GM12878 (cell line): ENCODE results near the gene C12orf43. TPM values are rescaled to one million over a fixed set of nuclear protein-coding genes. Genes with fewer than 3 reads are reported as not detected.

Experiments
- ATAC-seq: fragments of 200-7000 bp; cut with Tn5 transposase; 3 replicates; pipeline ENCODE4 v1.9.1; 2020; ENCODE audit warnings: mild to moderate bottlenecking, moderate library complexity
- BruUV-seq: library from RNA; stranded (reverse); fragments of 400-500 nt; replicated peaks from 2 replicates; lab custom pipeline; 2021; lab: Mats Ljungman, UMichigan
- CTCF ChIA-PET: fragments of 300-600 bp; sonication (Branson Sonifier 250); formaldehyde crosslinking; extraction: SDS; loops from one replicate; lab custom pipeline; 2021; ENCODE audit warnings: inconsistent platforms; lab: Yijun Ruan, JAX
- POLR2A ChIA-PET: fragments of 350-600 bp; formaldehyde crosslinking; extraction: SDS; loops from one replicate; lab custom pipeline; 2021; ENCODE audit warnings: inconsistent platforms; lab: Charles Lee
- RAD21 ChIA-PET: fragments of 300-600 bp; sonication (Branson Sonifier 250); formaldehyde crosslinking; loops from one replicate; lab custom pipeline; 2023; ENCODE audit warnings: antibody characterized with exemption; ENCODE audit not compliant: unreplicated experiment; lab: Charles Lee
- SMC1A ChIA-PET: fragments of 300-600 bp; sonication (Branson Sonifier 250); formaldehyde crosslinking; loops from one replicate; lab custom pipeline; 2023; ENCODE audit not compliant: unreplicated experiment, uncharacterized antibody; lab: Charles Lee
- DNase-seq: peaks from one replicate; pipeline ENCODE4 v3.0.0-alpha.2; 2011; ENCODE audit warnings: low read depth, low spot score
- FAIRE-seq: peaks from 3 replicates; lab custom pipeline; 2011; peaks lifted over from hg19 to GRCh38; lab: Jason Lieb, UNC
- H2AFZ ChIP-seq: 2 replicates; pipeline ENCODE4 v1.6.0; 2011; ENCODE audit warnings: low read depth, low read length, control low read depth; ENCODE audit not compliant: control insufficient read depth
- H3K27ac ChIP-seq: 2 replicates; pipeline ENCODE4 v1.5.1; 2011; ENCODE audit warnings: control low read depth; ENCODE audit not compliant: control insufficient read depth, insufficient read depth
- H3K27me3 ChIP-seq, 2 experiments: replicated peaks in 1 of 2; 2 replicates each; pipeline versions ENCODE4 v1.6.0 to v1.6.1; 2011; ENCODE audit warnings: low read length in 1 of 2; ENCODE audit not compliant: control insufficient read depth in 2 of 2, insufficient read depth in 2 of 2
- H3K36me3 ChIP-seq, 2 experiments: 2 replicates each; pipeline ENCODE4 v1.5.1; 2011; ENCODE audit warnings: low read length in 1 of 2; ENCODE audit not compliant: control insufficient read depth in 2 of 2, insufficient read depth in 2 of 2
- H3K4me1 ChIP-seq: 2 replicates; pipeline ENCODE4 v1.6.1; 2011; ENCODE audit warnings: mild to moderate bottlenecking, low read length, moderate library complexity, mixed read lengths; ENCODE audit not compliant: control insufficient read depth, insufficient read depth
- H3K4me2 ChIP-seq: 2 replicates; pipeline ENCODE4 v1.6.0; 2011; ENCODE audit warnings: control low read depth; ENCODE audit not compliant: control insufficient read depth, insufficient read depth
- H3K4me3 ChIP-seq: fragments of 200-600 bp; sonication (generic); 2 replicates; pipeline ENCODE4 v1.5.1; 2016
- H3K79me2 ChIP-seq: 2 replicates; pipeline ENCODE4 v1.6.0; 2011; ENCODE audit warnings: low read length; ENCODE audit not compliant: control insufficient read depth, insufficient read depth
- H3K9ac ChIP-seq: 2 replicates; pipeline ENCODE4 v1.8.0; 2011; ENCODE audit warnings: low read length, control low read depth, mixed read lengths; ENCODE audit not compliant: control insufficient read depth, insufficient read depth
- H3K9me3 ChIP-seq: replicated peaks from 3 replicates; pipeline ENCODE4 v1.5.1; 2011; ENCODE audit warnings: mild to moderate bottlenecking, low read length; ENCODE audit not compliant: control insufficient read depth, insufficient read depth
- H4K20me1 ChIP-seq: 2 replicates; pipeline ENCODE4 v1.6.0; 2011; ENCODE audit not compliant: control insufficient read depth, insufficient read depth
- CBX5 ChIP-seq: sonication (generic); IDR thresholded peaks from 2 replicates; pipeline ENCODE4 v1.6.1; 2016; ENCODE audit warnings: low read depth, moderate library complexity, mild to moderate bottlenecking, inconsistent platforms
- PAX8 ChIP-seq: fragments of 450-650 bp; IDR thresholded peaks from 2 replicates; pipeline ENCODE4 v1.6.1; 2017; ENCODE audit warnings: mild to moderate bottlenecking, moderate library complexity
- POLR2A ChIP-seq: IDR thresholded peaks from 2 replicates; pipeline ENCODE4 v1.6.1; 2011; ENCODE audit warnings: low read depth, mild to moderate bottlenecking, low read length
- SMARCA5 ChIP-seq: fragments of 450-650 bp; IDR thresholded peaks from 2 replicates; pipeline ENCODE4 v1.6.1; 2017; ENCODE audit warnings: mild to moderate bottlenecking
- WGBS: methylation state at CpG from one replicate; pipeline ENCODE4 v1.1.6; 2016; ENCODE audit warnings: low lambda C conversion rate; ENCODE audit not compliant: insufficient replicate concordance, insufficient coverage; ENCODE audit errors: missing lambda C conversion rate; 5-methylcytosine and 5-hydroxymethylcytosine counted together
- in situ Hi-C: fragments of 300-500 bp; cut with MboI; formaldehyde crosslinking; loops from 9 replicates; pipeline ENCODE4 v1.14.3; 2018; ENCODE audit warnings: mixed read lengths
- intact Hi-C: fragments of 100-400 bp; cut with micrococcal nuclease; formaldehyde crosslinking; loops from one replicate; pipeline ENCODE4 v1.14.2; 2022; ENCODE audit not compliant: unreplicated experiment
- polyA plus RNA-seq, 11 experiments: library from polyadenylated mRNA; depleted of rRNA in 4 of 11; unstranded in 6 of 11; stranded (reverse) in 5 of 11; fragments of >200 nt; fragmentation: Nextera tagmentation in 4 of 11; fragmentation: Illumina TruSeq in 1 of 11; extraction: Ambion mirVana in 4 of 11; extraction: Trizol in 1 of 11; gene quantifications; 1 replicate in 1 of 11; 2 replicates in 10 of 11; pipeline versions ENCODE4 v1.2.1 to v1.2.3, GENCODE V29; 2011 to 2016; ENCODE audit warnings: inconsistent platforms in 2 of 11, missing spikeins in 2 of 11, low read depth in 1 of 11
- total RNA-seq, 4 experiments: library from RNA; depleted of rRNA in 3 of 4; stranded (reverse); fragments of >200 nt in 3 of 4; fragmentation: Illumina TruSeq in 1 of 4; extraction: Trizol in 1 of 4; gene quantifications; 2 replicates each; pipeline versions ENCODE4 v1.2.1 to v1.2.3, GENCODE V29; 2013 to 2021
- TF ChIP-seq, protein P1 (sequence below): IDR thresholded peaks from 2 replicates; pipeline ENCODE4 v1.6.1; 2012; ENCODE audit warnings: improper control_type of control experiment, low read depth, low read length; ENCODE audit not compliant: insufficient replicate concordance

C12orf43 gene
- total and polyA plus RNA-seq, 10 of the 15 experiments (the other 5 are each of a cell fraction or from before 2014, with no cell fraction given) = 7.5 to 30.8 (median 21.3) TPM

DNA sequence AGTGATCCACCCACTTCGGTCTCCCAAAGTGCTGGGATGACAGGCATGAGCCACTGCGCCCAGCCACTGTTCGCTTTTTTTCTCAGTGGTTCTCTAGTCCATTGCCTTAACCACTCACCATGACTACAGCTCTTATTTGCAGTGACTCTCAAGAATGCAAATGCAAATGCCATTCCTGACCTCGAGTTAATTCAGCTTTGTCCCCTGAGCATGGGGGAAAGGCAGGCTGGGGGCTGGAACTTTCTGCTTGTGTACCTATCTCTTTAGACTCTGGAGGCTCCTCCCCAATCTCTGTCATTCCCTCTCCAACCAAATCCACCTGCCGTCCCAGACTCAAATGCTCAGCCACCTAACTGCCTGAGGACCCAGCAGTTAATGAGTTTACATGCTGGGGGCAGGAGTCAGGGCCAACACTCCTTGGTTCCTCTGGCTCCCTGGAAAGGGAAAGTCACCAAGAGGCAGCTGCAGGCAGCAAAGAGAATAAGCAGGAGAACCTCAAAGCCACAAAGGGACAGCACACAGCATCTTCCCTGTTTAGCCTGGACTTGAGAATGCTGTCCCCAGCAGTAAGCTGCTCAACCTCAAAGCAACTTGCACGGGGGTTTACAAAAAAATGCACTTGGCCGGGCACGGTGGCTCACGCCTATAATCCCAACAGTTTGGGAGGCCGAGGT, 43.3 kb downstream of the C12orf43 start:
- no peak overlapping the region for H3K4me3 ChIP-seq
- no TSS peak for BruUV-seq
- WGBS = 49% methylated on average over 10 of the region's 10 CpGs
- no peaks in the 10 kb centered on the region for H3K36me3 ChIP-seq
- no peak for ATAC-seq
- no peaks in the 10 kb centered on the region for H3K4me1 ChIP-seq
- H3K4me2 ChIP-seq = no peak overlapping the region
- ChIA-PET POLR2A (interaction anchor here (0.6 to 1.2 kb wide), 3 partner anchors 34 to 259 kb away, joined by 3 to 5 read pairs (median 3); no protein-coding TSS in a partner anchor), SMC1A (interaction anchor here (1.1 to 5.2 kb wide), 19 partner anchors 34 to 391 kb away, joined by 3 to 67 read pairs (median 9); partner anchors contain the start of genes ACADS, MLEC and POP5), RAD21 (interaction anchor here (1.1 to 2.7 kb wide), 8 partner anchors 29 to 391 kb away, joined by 3 to 53 read pairs (median 14); partner anchors contain the start of gene POP5), CTCF (interaction anchor here (0.7 to 4.0 kb wide), 29 partner anchors 11 to 391 kb away, joined by 3 to 73 read pairs (median 10); partner anchors contain the start of genes ACADS and POP5)
- no peak overlapping the region for H2AFZ ChIP-seq
- H3K9ac ChIP-seq = no peak overlapping the region
- H4K20me1 ChIP-seq = no peaks in the 10 kb centered on the region
- intact Hi-C loops (loop anchor here (5.0 kb wide), 2 partner anchors 261 to 346 kb away; partner anchors contain the start of gene UNC119B), in situ Hi-C loops (loop anchor here (5.0 kb wide), 1 partner anchor 326 kb away; no protein-coding TSS in a partner anchor)
- no peaks in the 10 kb centered on the region for H3K79me2 ChIP-seq
- no peaks in the 10 kb centered on the region for H3K9me3 ChIP-seq
- H3K27ac ChIP-seq = no peak overlapping the region
- no peak for FAIRE-seq
- TF ChIP-seq, protein P1, sequence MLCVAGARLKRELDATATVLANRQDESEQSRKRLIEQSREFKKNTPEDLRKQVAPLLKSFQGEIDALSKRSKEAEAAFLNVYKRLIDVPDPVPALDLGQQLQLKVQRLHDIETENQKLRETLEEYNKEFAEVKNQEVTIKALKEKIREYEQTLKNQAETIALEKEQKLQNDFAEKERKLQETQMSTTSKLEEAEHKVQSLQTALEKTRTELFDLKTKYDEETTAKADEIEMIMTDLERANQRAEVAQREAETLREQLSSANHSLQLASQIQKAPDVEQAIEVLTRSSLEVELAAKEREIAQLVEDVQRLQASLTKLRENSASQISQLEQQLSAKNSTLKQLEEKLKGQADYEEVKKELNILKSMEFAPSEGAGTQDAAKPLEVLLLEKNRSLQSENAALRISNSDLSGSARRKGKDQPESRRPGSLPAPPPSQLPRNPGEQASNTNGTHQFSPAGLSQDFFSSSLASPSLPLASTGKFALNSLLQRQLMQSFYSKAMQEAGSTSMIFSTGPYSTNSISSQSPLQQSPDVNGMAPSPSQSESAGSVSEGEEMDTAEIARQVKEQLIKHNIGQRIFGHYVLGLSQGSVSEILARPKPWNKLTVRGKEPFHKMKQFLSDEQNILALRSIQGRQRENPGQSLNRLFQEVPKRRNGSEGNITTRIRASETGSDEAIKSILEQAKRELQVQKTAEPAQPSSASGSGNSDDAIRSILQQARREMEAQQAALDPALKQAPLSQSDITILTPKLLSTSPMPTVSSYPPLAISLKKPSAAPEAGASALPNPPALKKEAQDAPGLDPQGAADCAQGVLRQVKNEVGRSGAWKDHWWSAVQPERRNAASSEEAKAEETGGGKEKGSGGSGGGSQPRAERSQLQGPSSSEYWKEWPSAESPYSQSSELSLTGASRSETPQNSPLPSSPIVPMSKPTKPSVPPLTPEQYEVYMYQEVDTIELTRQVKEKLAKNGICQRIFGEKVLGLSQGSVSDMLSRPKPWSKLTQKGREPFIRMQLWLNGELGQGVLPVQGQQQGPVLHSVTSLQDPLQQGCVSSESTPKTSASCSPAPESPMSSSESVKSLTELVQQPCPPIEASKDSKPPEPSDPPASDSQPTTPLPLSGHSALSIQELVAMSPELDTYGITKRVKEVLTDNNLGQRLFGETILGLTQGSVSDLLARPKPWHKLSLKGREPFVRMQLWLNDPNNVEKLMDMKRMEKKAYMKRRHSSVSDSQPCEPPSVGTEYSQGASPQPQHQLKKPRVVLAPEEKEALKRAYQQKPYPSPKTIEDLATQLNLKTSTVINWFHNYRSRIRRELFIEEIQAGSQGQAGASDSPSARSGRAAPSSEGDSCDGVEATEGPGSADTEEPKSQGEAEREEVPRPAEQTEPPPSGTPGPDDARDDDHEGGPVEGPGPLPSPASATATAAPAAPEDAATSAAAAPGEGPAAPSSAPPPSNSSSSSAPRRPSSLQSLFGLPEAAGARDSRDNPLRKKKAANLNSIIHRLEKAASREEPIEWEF = no peak
- TF ChIP-seq SMARCA5 (no peak), CBX5 (no peak), POLR2A (no peak), PAX8 (no peak)
- TF ChIP-seq, all 136 proteins: peak for 0
- no peaks in the 10 kb centered on the region for H3K27me3 ChIP-seq
- no peak for DNase-seq
